IMR-90 (cell line): Measurements from ENCODE around the gene NPTX2.

ENCODE experiments used
- BHLHE40 ChIP-seq: fragments of 150-350 bp; IDR thresholded peaks from 2 replicates; pipeline ENCODE4 v1.6.1; 2016; ENCODE audit warnings: mild to moderate bottlenecking, low read depth, low read length
- CEBPB ChIP-seq: IDR thresholded peaks from 2 replicates; pipeline ENCODE4 v1.6.1; 2012; ENCODE audit warnings: low read depth, low read length, improper control_type of control experiment
- CHD1 ChIP-seq: IDR thresholded peaks from 2 replicates; pipeline ENCODE4 v1.6.1; 2012; ENCODE audit warnings: low read depth, low read length, improper control_type of control experiment
- CTCF ChIP-seq: conservative IDR thresholded peaks from 2 replicates; pipeline ENCODE4 v1.5.1; 2012; ENCODE audit warnings: mild to moderate bottlenecking, low read depth, low read length, improper control_type of control experiment
- MAZ ChIP-seq: IDR thresholded peaks from 2 replicates; pipeline ENCODE4 v1.6.1; 2012; ENCODE audit warnings: low read depth, mild to moderate bottlenecking, low read length, improper control_type of control experiment, moderate library complexity, borderline replicate concordance
- NFE2L2 ChIP-seq: fragments of 150-350 bp; IDR thresholded peaks from 2 replicates; pipeline ENCODE4 v1.6.1; 2016; ENCODE audit warnings: low read depth, mild to moderate bottlenecking, low read length
- POLR2A ChIP-seq: IDR thresholded peaks from 2 replicates; pipeline ENCODE4 v1.6.1; 2012; ENCODE audit warnings: mild to moderate bottlenecking, low read depth, low read length
- RAD21 ChIP-seq: IDR thresholded peaks from 2 replicates; pipeline ENCODE4 v1.6.1; 2012; ENCODE audit warnings: low read length, improper control_type of control experiment
- RCOR1 ChIP-seq: IDR thresholded peaks from 2 replicates; pipeline ENCODE4 v1.6.1; 2012; ENCODE audit warnings: mild to moderate bottlenecking, low read length, improper control_type of control experiment; ENCODE audit not compliant: insufficient replicate concordance
- SMC3 ChIP-seq: fragments of 150-350 bp; IDR thresholded peaks from 2 replicates; pipeline ENCODE4 v1.6.1; 2016; ENCODE audit warnings: low read depth, mild to moderate bottlenecking, antibody characterized with exemption, low read length, moderate library complexity
- USF2 ChIP-seq: fragments of 150-350 bp; IDR thresholded peaks from 2 replicates; pipeline ENCODE4 v1.6.1; 2017; ENCODE audit warnings: mild to moderate bottlenecking, antibody characterized with exemption, low read length, low read depth

GRCh38 chr7:98653601-98654310 is 36.7 kb downstream of the NPTX2 start:
- no peak for TF ChIP-seq MAZ
- TF ChIP-seq POLR2A: no peak
- TF ChIP-seq CTCF: no peak
- TF ChIP-seq BHLHE40: no peak
- no peak for TF ChIP-seq CEBPB
- TF ChIP-seq USF2: no peak
- no peak for TF ChIP-seq RCOR1
- no peak for TF ChIP-seq NFE2L2
- no peak for TF ChIP-seq CHD1
- no peak for TF ChIP-seq RAD21
- no peak for TF ChIP-seq SMC3
